PFSK-1 (cell line): ENCODE measurements around the gene IYD.

Experiments
- FOXP2 ChIP-seq: optimal IDR thresholded peaks from 2 replicates; pipeline ENCODE3; 2011; ENCODE audit warnings: borderline replicate concordance, control low read depth, inconsistent platforms; ENCODE audit not compliant: insufficient read depth; ENCODE audit errors: extremely low read length, extremely low read depth
- POLR2AphosphoS5 ChIP-seq: IDR thresholded peaks from 2 replicates; pipeline ENCODE4 v1.6.1; 2012; ENCODE audit warnings: low read depth, mild to moderate bottlenecking, control low read depth, low read length, moderate library complexity
- REST ChIP-seq, 2 experiments: IDR thresholded peaks; 2 replicates each; pipeline versions ENCODE4 v1.6.1 to v1.8.0; 2011 to 2012; ENCODE audit warnings: low read depth in 2 of 2, low read length in 2 of 2, control low read depth in 1 of 2, inconsistent platforms in 1 of 2, mild to moderate bottlenecking in 1 of 2, moderate library complexity in 1 of 2; ENCODE audit not compliant: insufficient read depth in 1 of 2

- no peak for TF ChIP-seq POLR2AphosphoS5
- no peak for TF ChIP-seq FOXP2
- TF ChIP-seq REST (IDR thresholded peaks at IDR 0.05; ENCODE audit: insufficient read depth in 1 of 2, low read depth in 2 of 2, low read length in 2 of 2) = no peak
Observed at GRCh38 chr6:150418827-150419594, 50.2 kb downstream of the IYD start.
